Stimulated activated CD4-positive, alpha-beta T cell treated with anti-CD3 and anti-CD28 coated beads, TNF-alpha, amount 100 ng/mL, for 1 hour (primary cell): ENCODE measurements around the gene EDC3.
"Not testable (repeated sequence)": the region's sequence is repeated elsewhere in the genome, so short reads cannot be mapped to it uniquely, and the experiment has no call there.

ENCODE experiments used
- DNase-seq, 3 donors: peaks; one replicate each; pipeline ENCODE4 v3.0.0-alpha.2; 2020; ENCODE audit warnings: low read depth in 3 of 3, low spot score in 1 of 3

The EDC3 gene

DNA sequence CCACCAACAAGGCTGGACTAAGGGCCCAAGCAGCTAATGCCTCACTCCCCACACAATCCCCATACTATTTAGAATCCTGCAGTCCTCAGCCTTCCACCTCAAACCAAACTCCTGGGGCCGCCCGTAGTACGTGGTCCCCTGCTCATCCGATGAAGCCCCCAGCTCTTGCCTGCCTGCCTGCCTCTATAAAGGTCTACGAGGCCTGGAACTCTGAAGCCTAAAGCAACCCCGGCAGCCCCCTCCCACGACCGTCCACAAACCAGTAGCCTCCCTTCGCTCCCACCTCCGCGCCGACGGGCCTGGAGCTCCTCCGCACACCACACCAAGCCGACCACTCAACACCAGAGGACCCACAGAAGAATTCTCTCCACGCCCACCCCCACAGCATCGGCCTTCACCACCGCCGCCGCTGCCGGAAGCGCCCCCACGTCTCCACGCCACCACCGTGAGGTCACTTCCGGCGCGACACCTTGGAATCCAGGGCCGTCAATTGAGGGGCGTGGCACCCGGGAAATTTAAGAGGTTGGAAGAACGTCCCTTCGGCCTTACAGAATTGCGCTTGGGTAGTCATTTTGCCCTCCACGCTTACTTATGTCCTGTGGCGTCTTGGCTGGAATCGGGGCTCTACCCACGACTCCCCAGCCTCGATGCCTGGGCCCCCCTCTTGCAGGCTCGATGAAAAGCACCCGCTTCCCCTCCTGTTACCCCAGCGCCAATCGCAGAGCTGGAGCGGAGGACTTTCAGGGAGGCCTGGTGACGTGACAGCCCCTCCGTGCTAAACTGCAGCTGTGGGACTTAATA, at the start of gene EDC3:
EDC3 (minus strand) TSS at position 428 of the 801 bp plus-strand sequence. CDS start 20,900 bp downstream, outside the sequence.
- peak; percentile 44 to 78 (median 63) for DNase-seq

- no peak for DNase-seq
Measured at GRCh38 chr15:74742422-74742821, 46.6 kb upstream of the EDC3 start.

DNA sequence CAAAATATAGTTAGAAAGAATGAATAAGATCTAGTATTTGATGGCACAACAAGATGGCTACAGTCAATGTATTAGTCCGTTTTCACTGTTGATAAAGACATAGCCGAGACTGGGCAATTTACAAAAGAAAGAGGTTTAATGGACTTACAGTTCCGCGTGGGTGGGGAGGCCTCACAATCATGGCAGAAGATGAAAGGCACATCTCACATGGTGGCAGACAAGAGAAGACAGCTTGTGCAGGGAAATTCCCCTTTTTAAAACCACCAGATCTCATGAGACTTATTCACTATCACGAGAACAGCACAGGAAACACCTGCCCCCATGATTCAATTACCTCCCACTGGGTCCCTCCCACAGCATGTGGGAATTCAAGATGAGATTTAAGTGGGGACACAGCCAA, 42.4 kb upstream of the EDC3 start:
- DNase-seq = not testable (repeated sequence)

DNA sequence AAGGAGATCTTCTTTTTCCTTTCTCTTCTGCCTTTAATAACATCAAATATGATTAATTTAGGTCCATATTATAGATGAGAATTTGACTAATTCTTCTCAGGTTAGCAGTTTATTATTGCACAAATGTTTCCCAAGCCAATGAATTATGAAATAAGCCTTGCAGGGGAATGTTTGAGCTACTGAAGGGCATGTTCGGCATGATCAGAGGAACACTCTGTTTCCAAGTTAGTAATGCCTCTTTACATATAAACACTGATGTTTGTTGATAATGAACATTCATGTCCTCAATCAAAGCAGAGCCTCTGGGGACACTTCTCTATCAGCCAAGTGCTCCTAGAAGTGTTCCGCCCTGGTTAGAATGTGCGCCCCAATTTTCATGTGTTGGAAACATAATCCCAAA, 39.5 kb upstream of the EDC3 start:
- no peak for DNase-seq

- no peak for DNase-seq
Measured at GRCh38 chr15:74733269-74733668, 37.4 kb upstream of the EDC3 start.

GRCh38 chr15:74732846-74733245, 37.0 kb upstream of the EDC3 start:
- DNase-seq = no peak

DNA sequence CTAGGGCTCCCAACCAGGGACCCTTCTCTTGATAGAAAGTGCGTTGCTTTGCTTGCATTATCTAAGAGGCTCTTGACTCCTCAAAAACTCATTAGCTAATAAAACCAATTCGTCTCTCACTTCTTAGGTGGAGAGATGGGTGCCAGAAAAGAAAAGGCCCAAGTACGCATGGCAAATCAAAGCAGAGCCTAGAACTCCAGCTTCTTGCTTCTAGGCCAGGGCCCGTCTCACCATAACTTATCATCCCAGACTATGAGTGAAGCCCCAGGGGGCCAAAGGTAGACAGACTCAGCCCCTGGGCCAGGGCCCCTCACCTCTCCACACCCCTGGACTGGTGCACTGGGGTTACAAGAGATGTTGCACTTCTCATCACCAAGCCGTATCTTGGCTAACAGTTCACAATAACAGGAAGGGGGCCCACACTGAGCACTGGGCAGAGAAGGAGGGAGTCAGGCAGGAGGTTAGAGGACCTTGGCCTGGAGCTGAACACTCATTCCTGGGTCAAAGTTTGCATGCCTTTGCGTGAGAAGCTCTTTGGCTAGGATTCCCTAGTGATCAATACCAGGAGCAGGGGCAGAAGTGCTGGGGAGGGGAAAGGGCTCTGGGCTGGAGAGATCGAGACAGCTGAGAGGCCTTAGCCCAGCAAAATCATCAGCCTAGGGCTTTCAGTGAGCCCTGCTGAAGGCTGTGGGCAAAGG, 34.9 kb upstream of the EDC3 start:
- DNase-seq = no peak

GRCh38 chr15:74729372-74729771, 33.5 kb upstream of the EDC3 start:
- DNase-seq = not testable (repeated sequence)

DNA sequence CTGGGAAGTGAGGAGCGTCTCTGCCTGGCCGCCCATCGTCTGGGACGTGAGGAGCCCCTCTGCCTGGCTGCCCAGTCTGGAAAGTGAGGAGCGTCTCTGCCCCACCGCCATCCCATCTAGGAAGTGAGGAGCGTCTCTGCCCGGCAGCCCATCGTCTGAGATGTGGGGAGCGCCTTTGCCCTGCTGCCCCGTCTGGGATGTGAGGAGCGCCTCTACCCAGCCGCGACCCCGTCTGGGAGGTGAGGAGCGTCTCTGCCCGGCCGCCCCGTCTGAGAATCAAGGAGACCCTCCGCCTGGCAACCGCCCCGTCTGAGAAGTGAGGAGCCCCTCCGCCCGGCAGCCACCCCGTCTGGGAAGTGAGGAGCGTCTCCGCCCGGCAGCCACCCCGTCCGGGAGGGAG, 32.9 kb upstream of the EDC3 start:
- not testable (repeated sequence) for DNase-seq

DNA sequence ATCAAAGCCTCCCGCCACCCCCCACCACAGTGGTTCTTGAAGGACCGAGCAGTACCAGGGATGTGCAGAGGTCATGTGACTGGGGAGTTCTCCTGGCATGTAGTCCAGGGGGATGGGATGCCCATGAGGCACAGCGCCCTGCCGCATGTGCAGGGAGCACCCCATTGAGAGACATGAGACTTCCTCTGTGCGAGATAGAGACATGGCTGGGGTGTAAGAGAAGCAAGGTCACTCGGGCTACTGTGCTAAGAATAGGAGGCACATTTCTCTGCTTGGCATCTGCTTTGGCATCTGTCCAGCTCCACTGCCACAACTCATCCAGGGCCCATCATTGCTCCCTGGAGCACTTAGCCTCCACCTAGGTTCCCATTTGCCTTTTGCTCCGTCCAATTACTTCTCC, 31.9 kb upstream of the EDC3 start:
- DNase-seq = no peak

DNA sequence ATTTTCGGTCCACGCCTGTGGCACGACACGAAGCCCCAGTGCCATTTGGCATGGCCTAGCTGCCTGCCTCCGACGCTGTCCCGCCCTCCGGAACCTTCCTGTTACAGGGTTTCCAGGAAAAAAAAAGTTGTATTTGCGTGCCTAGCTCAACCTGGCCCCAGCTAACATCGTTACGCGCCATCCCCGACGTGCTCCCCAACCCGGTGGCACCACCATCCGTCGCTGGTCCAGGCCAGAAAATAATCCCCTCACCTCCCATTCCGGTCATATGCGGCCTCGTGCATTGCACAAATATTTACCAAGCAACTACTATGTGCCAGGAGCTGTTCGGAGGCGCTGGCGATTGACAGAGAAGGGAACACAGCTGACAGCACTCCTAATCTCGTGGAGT, 30.9 kb upstream of the EDC3 start:
- DNase-seq = no peak

GRCh38 chr15:74725845-74726773, 30.3 kb upstream of the EDC3 start:
- DNase-seq = peak in 1 of 3 donors; percentile 49

GRCh38 chr15:74725225-74725774, 29.5 kb upstream of the EDC3 start, which contains the start of gene CYP1A1:
CYP1A1 (minus strand) TSS chr15:74725528; CDS start chr15:74723097, 2,431 bp downstream.
- peak in 1 of 3 donors; percentile 22 for DNase-seq

DNA sequence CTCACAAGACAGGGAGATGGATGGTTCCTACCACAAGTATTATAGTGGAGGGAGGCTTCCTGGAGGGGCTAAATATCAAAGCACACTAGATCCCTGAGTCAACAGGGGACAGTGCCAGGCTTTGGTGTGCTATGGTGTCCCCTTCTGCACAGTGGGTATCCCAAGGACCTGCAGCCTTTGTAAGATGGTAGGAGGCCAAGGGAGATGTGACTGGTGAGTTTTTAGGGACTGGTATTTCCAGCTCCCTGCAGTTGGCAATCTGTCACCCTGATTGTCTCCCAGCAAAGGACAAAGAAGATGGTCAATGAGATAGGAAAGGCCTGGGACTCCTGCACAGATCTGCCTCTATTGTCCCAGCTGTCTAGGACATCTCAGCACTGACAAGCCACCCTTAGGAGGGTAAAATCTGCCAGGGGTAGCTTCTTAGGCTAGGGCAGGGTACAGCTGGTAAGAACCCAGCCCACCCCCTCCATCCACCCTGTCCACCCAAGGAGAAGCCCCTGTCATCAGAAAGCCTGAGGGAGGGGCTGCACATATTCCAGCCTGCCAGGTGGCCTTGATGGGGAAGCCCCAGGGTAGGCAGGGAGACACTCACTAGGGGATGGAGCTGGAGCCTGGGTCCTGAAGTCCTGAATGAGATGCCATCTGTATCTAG, 28.9 kb upstream of the EDC3 start:
- no peak for DNase-seq

GRCh38 chr15:74723754-74724334, 28.0 kb upstream of the EDC3 start:
- no peak for DNase-seq

DNA sequence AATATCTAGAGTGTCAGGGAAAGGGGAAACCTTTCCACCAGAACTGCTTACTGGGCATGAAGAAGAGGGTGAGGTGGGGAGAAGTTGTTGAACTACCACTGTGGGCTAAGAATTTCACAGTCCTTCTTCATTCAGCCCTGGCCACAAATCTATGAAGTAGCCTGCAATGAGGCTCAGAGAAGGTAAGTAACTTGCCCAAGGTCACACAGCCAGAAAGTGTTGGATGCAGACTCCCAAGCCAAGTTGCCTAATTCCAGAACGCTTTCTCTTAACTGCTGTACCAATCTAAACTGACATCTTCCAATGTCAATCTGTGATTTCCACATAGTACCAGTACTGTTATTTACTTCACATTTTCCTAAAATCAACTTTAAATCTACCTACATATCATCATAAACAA, 27.4 kb upstream of the EDC3 start:
- no peak for DNase-seq

GRCh38 chr15:74722591-74722990, 26.8 kb upstream of the EDC3 start:
- no peak for DNase-seq

GRCh38 chr15:74716651-74717050, 20.8 kb upstream of the EDC3 start:
- no peak for DNase-seq

- DNase-seq = no peak
Measured at GRCh38 chr15:74712311-74712710, 16.5 kb upstream of the EDC3 start.
